Measurements from ENCODE around the gene KRTAP25-1.

Gene KRTAP25-1

GRCh38 chr21:30289215-30289614 lies at the start of gene KRTAP25-1:
KRTAP25-1 (minus strand) TSS chr21:30289514; CDS start chr21:30289490, 24 bp downstream.
- no peak for FAIRE-seq

DNA sequence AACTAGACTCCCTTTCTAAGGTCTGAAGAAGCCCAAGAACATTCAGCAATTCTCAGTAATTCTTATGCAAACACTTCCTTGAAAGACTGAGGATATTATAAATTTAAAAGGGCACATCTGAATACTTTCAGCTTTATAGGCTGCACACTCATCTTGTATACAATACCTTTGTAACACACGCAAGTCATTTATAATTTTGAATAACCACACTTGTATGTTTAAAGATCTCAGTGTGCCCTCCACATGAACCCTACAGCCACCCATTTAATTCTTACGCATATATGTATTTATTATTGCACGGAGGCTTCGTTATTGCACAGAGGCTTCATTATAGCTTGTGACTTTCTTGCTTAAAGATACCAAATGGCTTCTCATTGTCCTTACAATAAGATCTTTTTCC lies 49.4 kb upstream of the KRTAP25-1 start:
- no peak for FAIRE-seq

DNA sequence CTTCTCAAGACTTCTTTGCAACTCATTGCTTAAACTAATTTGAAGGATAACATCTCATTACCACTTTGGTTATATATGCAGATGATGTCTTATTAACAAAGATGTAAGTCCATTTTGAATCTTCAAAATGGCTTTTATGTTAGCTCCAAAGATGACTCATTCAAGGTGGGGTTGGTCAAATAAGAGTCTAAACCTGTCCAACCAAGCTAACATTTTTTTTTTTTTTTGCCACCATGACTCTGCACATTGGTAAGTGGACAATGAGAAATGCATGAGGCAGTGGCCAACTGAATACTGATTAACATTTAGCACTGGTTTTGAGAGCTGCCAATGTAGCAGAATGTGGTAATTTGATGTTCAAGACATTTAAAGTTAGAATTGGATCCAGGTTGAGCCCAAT lies 48.5 kb upstream of the KRTAP25-1 start:
- FAIRE-seq, result no peak

GRCh38 chr21:30337276-30337744 lies 48.0 kb upstream of the KRTAP25-1 start, which contains the start of gene KRTAP27-1:
KRTAP27-1 (minus strand) TSS chr21:30337694; CDS start chr21:30337668, 26 bp downstream.
- no peak for FAIRE-seq

GRCh38 chr21:30336596-30336995 lies 47.3 kb upstream of the KRTAP25-1 start:
- no peak for FAIRE-seq

DNA sequence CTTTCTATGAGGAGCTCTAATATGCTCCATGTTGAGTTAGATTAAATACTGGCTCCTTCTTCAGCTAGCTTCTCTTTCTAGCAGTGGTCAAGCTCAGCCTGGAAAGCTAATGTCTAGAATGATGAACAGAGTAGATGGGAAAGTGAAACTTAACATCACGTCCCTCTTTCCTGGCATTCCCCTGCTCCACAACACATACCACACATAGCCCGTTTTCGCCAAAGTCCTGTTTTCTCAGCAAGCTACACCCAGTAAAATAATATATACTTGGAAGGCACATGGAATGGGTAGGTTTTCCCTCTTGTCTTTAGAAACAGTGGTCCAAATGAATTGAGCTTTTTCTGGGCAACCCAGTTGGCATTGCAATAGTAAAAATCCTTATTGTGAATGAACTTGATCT lies 44.4 kb upstream of the KRTAP25-1 start:
- FAIRE-seq, result no peak

GRCh38 chr21:30332681-30333080 lies 43.4 kb upstream of the KRTAP25-1 start:
- no peak for FAIRE-seq

GRCh38 chr21:30329203-30329875 lies 40.0 kb upstream of the KRTAP25-1 start:
- FAIRE-seq, result no peak

DNA sequence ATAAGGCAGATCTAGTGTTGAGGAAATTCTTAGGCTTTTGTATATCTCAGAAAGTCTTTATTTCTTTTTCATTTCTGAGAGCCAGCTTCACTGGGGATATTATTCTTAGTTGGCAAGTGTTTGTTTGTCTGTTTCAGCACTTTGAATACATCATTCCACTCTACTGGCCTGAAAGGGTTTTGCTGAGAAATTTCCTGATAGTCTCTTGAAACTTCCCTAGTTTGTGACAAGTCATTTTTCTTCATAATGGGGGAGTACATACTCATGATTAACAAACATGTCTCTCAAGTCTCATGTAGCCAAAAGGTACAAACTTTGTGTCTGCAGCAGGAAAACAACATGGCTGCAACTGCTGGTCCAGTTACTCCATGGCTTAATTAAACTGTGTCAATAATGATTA lies 37.1 kb upstream of the KRTAP25-1 start:
- FAIRE-seq, result no peak

DNA sequence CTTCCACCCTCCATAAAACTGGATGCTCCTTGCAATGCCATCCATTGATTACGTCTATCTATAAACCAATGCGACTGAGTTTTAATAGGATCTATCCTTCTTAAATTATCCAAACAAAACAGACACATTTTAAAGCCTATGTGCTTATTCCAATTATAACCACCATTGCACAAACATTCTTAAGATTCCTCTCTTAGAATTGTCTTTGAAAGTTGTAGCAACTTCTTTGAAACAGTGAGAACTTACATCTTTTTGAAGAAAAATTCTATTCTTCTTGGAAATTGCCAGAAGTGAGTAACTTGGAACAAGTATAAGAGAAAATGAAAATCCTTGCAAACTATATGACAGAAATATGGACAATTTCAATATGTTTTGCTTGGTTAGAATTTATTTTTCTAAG lies 30.9 kb upstream of the KRTAP25-1 start, which contains the start of gene KRTAP26-1:
Gene KRTAP26-1, minus strand, starts transcription at position 101 of the 400 bp plus-strand sequence. CDS start 280 bp downstream, outside the sequence.
- FAIRE-seq, result no peak

DNA sequence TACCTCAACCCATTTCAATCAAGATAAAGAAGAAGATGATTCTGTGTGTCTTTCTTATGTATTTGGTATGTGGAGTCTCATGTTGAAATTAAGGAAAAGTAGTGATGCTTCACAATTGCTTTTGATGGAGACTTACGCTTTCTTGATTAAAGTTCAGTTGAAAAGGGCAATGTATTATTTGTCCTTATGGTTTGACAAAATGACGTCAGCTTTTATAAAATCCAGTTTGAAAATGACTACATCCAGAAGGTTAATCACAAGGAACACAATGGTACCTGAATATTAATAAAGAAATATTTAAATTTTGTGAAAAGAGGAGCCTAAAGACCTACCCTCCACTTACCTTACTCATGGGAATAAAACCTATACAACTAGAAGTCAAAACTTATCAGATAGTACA lies 26.4 kb upstream of the KRTAP25-1 start:
- no peak for FAIRE-seq

DNA sequence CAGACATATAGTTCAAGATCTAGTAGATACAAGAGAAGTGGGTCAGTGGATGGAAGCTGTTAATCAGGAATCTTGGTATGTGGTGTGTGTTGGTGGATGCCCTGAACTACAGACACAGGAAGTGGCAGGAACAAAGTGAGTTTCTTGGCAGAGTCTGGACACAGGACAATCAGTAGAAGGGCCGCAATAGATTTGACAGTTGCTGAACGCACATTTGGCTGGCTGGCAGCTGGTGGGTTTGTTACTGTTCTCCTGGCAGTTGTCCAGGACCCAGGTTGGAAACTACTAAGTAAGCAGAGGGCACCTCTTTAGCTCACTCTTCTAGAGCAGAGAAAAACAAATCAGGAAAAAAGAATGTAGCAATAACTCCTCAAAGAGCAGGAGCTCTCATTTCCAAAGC lies 17.6 kb upstream of the KRTAP25-1 start:
- no peak for FAIRE-seq

DNA sequence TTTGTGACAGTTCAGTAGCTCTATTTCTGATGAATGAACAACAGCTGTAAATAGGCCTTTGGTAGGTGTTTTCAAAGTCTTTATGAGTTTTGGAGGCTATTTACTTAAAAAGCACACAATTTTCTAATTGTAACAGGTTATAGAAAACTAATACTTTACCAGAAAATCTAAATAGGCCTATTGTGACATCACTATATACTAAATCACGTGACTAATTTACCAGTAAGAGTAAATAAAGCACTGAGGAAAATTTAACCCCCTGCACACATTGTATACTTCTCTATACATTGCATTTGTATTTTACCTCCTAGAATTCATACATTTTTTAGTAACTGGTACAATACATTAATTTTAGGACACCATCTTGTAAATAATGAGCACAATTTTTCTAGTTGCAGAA lies 15.8 kb upstream of the KRTAP25-1 start:
- FAIRE-seq, result no peak

DNA sequence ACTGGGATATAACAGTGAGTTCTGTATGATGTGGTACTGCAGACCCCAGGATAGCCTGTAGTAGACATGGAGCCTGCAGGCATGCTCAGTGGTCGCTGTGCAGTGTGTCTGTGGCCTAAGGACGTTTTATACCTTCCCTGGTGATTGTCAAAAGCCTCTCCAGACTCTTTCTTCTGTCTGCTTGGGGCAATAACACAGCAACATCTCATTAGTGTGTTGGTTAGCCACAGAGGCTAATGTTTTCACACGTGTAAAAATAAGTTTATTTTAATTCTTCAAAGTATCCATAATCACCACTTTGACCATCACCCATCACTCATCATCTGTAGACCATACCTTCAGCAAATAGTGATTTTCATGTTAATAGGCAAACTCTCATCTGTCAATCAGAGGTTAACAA lies 6.5 kb downstream of the KRTAP25-1 start, which contains the start of gene KRTAP24-1:
Gene KRTAP24-1, minus strand, starts transcription at position 101 of the 400 bp plus-strand sequence. Its CDS starts 18 bp downstream, at position 83.
- no peak for FAIRE-seq

GRCh38 chr21:30271611-30272010 lies 17.7 kb downstream of the KRTAP25-1 start:
- no peak for FAIRE-seq

- no peak for FAIRE-seq
Observed at GRCh38 chr21:30271156-30271555, 18.2 kb downstream of the KRTAP25-1 start.

GRCh38 chr21:30269803-30270530 lies 19.3 kb downstream of the KRTAP25-1 start:
- no peak for FAIRE-seq

DNA sequence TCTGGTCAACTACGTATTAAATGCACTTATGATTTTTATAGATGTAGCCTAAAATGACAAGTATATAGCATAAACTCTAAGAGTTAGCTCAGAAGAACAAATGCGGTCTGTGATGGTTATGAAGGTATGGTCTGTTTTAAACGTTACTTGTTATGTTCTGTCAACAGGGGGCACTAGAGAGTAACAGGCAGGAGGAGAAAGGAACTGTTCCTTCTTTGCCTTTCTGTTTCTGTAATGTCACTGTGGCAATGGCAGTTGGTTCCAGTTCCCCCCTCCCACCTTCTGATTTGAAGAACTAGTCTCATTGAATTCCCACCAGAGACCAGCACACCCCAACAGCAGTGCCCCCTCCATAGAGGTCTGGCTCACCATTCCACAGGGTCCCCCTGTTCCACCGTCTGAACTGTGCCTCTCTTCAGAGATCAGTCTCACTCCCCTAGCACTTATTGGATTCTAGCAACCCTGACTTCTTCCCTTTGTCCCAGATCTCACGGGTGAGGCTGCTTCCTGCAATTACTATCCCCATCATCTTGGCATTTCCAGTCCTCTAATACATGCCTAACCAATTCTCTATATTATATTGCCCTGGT lies 20.6 kb downstream of the KRTAP25-1 start:
- FAIRE-seq, result no peak

- no peak for FAIRE-seq
Observed at GRCh38 chr21:30257773-30258172, 31.5 kb downstream of the KRTAP25-1 start.

DNA sequence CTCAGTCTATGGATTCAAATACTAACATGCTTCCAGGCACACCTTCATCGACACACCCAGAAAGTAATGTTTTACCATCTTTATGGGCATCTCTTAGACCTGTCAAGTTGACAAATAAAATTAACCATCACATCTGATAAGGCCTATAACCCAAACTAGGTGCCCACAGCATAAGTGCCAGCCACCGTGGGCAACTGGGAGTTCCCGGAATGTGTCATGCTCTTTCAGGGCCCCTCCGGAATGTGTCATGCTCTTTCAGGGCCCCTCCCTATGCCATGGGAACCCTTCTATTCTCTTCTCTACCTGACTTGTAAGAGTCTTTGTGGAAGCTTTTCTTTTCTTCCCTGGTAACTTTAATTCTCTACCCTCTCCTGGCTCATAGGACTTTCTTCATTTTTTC lies 33.2 kb downstream of the KRTAP25-1 start:
- FAIRE-seq, result no peak

- no peak for FAIRE-seq
Observed at GRCh38 chr21:30255679-30256078, 33.6 kb downstream of the KRTAP25-1 start.

- no peak for FAIRE-seq
Observed at GRCh38 chr21:30251781-30252180, 37.5 kb downstream of the KRTAP25-1 start.

DNA sequence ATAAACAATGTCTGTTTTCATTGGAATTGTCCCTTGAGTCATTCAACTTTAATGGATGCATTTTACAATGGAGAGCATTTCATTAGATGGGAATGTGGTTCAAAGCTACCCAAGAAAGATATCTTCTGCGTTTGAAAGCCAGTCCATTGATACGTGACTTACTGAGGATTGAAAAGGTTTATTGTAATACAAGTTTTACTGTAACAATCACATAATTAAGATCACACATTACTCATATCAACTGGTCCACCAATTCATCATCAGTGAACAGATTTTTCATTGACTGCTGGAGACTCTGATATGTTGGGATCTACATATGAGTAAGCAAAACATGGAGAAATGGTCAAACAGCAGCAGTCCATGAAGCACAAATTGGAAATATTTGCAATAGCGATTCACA lies 39.4 kb downstream of the KRTAP25-1 start:
- FAIRE-seq, result no peak

- no peak for FAIRE-seq
Observed at GRCh38 chr21:30248844-30249243, 40.5 kb downstream of the KRTAP25-1 start.
